ENCODE data around the gene CYBRD1. TPM values are rescaled to one million over a fixed set of nuclear protein-coding genes. Genes with fewer than 3 reads are reported as not detected.

Gene CYBRD1, protein sequence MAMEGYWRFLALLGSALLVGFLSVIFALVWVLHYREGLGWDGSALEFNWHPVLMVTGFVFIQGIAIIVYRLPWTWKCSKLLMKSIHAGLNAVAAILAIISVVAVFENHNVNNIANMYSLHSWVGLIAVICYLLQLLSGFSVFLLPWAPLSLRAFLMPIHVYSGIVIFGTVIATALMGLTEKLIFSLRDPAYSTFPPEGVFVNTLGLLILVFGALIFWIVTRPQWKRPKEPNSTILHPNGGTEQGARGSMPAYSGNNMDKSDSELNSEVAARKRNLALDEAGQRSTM
- total RNA-seq, result 0.32 and 0.33 TPM in 2 replicates

DNA sequence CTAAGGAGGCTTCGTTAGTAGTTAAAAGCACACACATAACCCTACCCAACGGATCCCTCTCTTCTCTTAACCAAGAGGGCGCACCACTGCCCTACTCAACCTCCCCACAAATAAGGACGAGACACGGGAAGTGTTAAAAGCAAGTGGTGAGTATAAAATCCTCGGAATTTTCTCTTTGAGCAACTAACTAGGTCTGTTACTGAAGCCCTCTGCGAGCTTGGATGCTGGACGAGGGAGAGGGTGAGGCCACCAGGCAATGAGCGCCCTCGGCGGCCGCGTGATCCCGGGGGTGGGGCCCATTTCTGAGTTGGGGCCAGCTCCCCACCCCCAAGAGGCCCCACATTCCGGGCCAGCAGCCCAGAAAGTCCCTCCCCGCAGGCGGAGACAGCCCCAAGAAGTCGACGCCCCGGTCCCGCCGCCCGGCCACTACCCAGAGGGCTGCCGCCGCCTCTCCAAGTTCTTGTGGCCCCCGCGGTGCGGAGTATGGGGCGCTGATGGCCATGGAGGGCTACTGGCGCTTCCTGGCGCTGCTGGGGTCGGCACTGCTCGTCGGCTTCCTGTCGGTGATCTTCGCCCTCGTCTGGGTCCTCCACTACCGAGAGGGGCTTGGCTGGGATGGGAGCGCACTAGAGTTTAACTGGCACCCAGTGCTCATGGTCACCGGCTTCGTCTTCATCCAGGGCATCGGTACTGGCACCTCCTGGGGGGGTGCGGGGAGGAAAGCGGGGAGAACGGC is at the start of gene CYBRD1:
CYBRD1 (plus strand) TSS at position 423 of the 736 bp plus-strand sequence; CDS start at position 495, 72 bp downstream.
- DNase-seq (peak; percentile 14), ATAC-seq (ENCODE audit: low read depth) (no peak)
- peaks cover 50% of the 10 kb centered on the region for H3K27me3 Mint-ChIP-seq
- H3K36me3 Mint-ChIP-seq (ENCODE audit: low read depth), result no peaks in the 10 kb centered on the region
- no peak within 1 kb of the TSS for H3K27ac Mint-ChIP-seq
- ChIA-PET CTCF (no interaction called here), POLR2A (no interaction called here)
- H3K4me1 Mint-ChIP-seq, result peaks cover 22% of the 10 kb centered on the region
- H3K4me3 Mint-ChIP-seq, result peak within 1 kb of the TSS; percentile 76
- no peaks in the 10 kb centered on the region for H3K9me3 Mint-ChIP-seq
- TF ChIP-seq, protein P1, sequence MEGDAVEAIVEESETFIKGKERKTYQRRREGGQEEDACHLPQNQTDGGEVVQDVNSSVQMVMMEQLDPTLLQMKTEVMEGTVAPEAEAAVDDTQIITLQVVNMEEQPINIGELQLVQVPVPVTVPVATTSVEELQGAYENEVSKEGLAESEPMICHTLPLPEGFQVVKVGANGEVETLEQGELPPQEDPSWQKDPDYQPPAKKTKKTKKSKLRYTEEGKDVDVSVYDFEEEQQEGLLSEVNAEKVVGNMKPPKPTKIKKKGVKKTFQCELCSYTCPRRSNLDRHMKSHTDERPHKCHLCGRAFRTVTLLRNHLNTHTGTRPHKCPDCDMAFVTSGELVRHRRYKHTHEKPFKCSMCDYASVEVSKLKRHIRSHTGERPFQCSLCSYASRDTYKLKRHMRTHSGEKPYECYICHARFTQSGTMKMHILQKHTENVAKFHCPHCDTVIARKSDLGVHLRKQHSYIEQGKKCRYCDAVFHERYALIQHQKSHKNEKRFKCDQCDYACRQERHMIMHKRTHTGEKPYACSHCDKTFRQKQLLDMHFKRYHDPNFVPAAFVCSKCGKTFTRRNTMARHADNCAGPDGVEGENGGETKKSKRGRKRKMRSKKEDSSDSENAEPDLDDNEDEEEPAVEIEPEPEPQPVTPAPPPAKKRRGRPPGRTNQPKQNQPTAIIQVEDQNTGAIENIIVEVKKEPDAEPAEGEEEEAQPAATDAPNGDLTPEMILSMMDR (IDR thresholded peaks at IDR 0.05), result no peak
- intact Hi-C loops (cut with micrococcal nuclease), result no loop called here

DNA sequence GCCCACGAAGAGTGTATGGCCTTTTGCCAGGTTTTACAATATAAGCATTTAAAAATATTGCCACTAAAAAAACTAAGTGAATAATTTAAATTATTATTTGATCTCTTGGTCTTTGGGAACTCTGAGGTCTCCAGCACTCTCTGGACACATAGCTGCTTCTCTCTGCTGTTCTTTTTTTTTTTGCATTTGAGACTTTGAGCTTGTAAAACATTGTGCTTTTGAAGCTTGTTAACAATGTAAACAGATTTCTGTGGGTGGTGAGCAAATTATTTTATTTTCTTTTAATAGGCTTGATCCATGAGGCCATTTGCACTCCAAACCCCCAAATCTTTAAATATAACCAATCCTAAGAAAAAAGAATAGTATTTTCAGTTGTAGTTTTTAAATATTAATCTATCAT is 46.3 kb upstream of the CYBRD1 start:
- no peak for ATAC-seq (ENCODE audit: low read depth)
- CTCF ChIA-PET, result no interaction called here

DNA sequence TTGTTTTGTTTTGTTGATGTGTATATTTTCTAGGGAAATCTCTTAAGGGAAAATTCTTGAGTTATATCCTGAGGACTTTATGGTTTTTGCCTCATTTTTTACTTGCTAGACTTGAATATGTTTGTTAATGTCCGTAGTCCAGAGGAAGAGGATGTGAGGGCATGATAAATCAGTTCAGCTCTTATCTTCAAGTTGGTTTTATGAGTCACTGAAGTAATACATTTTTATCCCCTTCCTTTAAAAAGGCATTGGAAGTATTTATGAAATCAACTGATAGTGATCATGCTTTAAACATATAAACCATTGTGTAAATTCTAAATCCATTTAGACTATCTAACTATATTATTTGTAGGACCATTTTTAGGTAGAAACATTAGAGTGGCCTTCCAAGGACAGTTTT is 43.9 kb upstream of the CYBRD1 start:
- Mint-ChIP-seq H3K4me1 (no peaks in the 10 kb centered on the region), H3K27ac (no peak overlapping the region), H3K9me3 (no peaks in the 10 kb centered on the region), H3K4me3 (no peak overlapping the region), H3K27me3 (no peaks in the 10 kb centered on the region), H3K36me3 (ENCODE audit: low read depth) (peaks cover 83% of the 10 kb centered on the region)
- TF ChIP-seq, protein P1 (IDR thresholded peaks at IDR 0.05), result no peak
- ChIA-PET POLR2A (no interaction called here), CTCF (no interaction called here)
- intact Hi-C loops (cut with micrococcal nuclease), result no loop called here
- DNase-seq, result no peak
- ATAC-seq (ENCODE audit: low read depth), result no peak

More for the DNA sequence above, 46.3 kb upstream of the CYBRD1 start:
- H3K4me3 Mint-ChIP-seq, result no peak overlapping the region
- intact Hi-C loops (cut with micrococcal nuclease), result no loop called here
- H3K9me3 Mint-ChIP-seq, result no peaks in the 10 kb centered on the region
- no peaks in the 10 kb centered on the region for H3K27me3 Mint-ChIP-seq
- H3K27ac Mint-ChIP-seq, result no peak overlapping the region
- POLR2A ChIA-PET, result no interaction called here
- no peak for DNase-seq
- H3K4me1 Mint-ChIP-seq, result no peaks in the 10 kb centered on the region
- TF ChIP-seq, protein P1 (IDR thresholded peaks at IDR 0.05), result no peak
- peaks cover 74% of the 10 kb centered on the region for H3K36me3 Mint-ChIP-seq (ENCODE audit: low read depth)

- intact Hi-C loops (cut with micrococcal nuclease), result no loop called here
- Mint-ChIP-seq H3K4me3 (no peak overlapping the region), H3K36me3 (ENCODE audit: low read depth) (peaks cover 74% of the 10 kb centered on the region), H3K9me3 (no peaks in the 10 kb centered on the region), H3K27me3 (no peaks in the 10 kb centered on the region), H3K27ac (no peak overlapping the region), H3K4me1 (no peaks in the 10 kb centered on the region)
- ChIA-PET POLR2A (no interaction called here), CTCF (no interaction called here)
- ATAC-seq (ENCODE audit: low read depth) (no peak), DNase-seq (no peak)
- TF ChIP-seq, protein P1 (IDR thresholded peaks at IDR 0.05), result no peak
Observed at GRCh38 chr2:171479154-171479814, 43.0 kb upstream of the CYBRD1 start.

DNA sequence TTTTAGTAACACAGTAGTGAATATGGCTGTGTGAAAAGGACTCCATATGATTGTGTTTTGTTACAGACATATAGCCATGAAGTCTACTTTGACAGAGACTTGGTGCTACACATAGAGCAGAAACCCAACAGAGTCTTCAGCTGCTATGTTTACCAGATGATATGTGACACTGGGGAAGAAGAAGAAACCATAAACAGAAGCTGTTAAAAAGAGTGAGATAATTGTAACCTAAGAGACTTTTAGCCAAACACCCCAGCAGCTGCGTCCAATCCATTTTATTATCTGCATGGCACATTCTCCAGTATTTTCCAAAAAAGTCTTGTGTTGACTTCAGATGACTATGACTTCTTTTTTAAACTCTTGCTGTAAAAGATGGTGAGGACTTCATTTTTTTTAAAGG is 41.4 kb upstream of the CYBRD1 start:
- no peaks in the 10 kb centered on the region for H3K9me3 Mint-ChIP-seq
- ATAC-seq (ENCODE audit: low read depth) (no peak), DNase-seq (no peak)
- no peak overlapping the region for H3K27ac Mint-ChIP-seq
- H3K36me3 Mint-ChIP-seq (ENCODE audit: low read depth), result peaks cover 73% of the 10 kb centered on the region
- CTCF ChIA-PET, result no interaction called here
- no peaks in the 10 kb centered on the region for H3K4me1 Mint-ChIP-seq
- intact Hi-C loops (cut with micrococcal nuclease), result no loop called here
- POLR2A ChIA-PET, result no interaction called here
- TF ChIP-seq, protein P1 (IDR thresholded peaks at IDR 0.05), result no peak
- H3K27me3 Mint-ChIP-seq, result no peaks in the 10 kb centered on the region
- H3K4me3 Mint-ChIP-seq, result no peak overlapping the region
